SK-N-SH treated with all-trans-retinoic acid at 6 μM for 48 hours (cell line): ENCODE results near the gene RBM23.

Source experiments
- ATAC-seq: fragments of 200-7000 bp; cut with Tn5 transposase; 3 replicates; pipeline ENCODE4 v1.9.1; 2020; ENCODE audit warnings: mild to moderate bottlenecking, moderate library complexity
- ARNTL ChIP-seq: fragments of 450-650 bp; formaldehyde crosslinking; IDR thresholded peaks from 2 replicates; pipeline ENCODE4 v1.5.0; 2020; ENCODE audit warnings: low read depth, mild to moderate bottlenecking, moderate library complexity, borderline replicate concordance
- ISL1 ChIP-seq: fragments of 250-450 bp; sonication (Bioruptor Pico); IDR thresholded peaks from 2 replicates; pipeline ENCODE4 v2.1.2; 2022; ENCODE audit warnings: mild to moderate bottlenecking, moderate library complexity
- OSR1 ChIP-seq: fragments of 250-450 bp; sonication (Bioruptor Pico); IDR thresholded peaks from 2 replicates; pipeline ENCODE4 v1.8.0; 2022; ENCODE audit warnings: moderate library complexity, mild to moderate bottlenecking, inconsistent platforms
- PATZ1 ChIP-seq: fragments of 250-450 bp; sonication (Bioruptor Pico); IDR thresholded peaks from 2 replicates; pipeline ENCODE4 v1.8.0; 2020; ENCODE audit warnings: mild to moderate bottlenecking, moderate library complexity, borderline replicate concordance
- RARB ChIP-seq: fragments of 250-450 bp; sonication (Bioruptor Pico); IDR thresholded peaks from 2 replicates; pipeline ENCODE4 v1.8.0; 2021; ENCODE audit warnings: mild to moderate bottlenecking, moderate library complexity
- SNAI2 ChIP-seq: fragments of 250-450 bp; sonication (Bioruptor Pico); IDR thresholded peaks from 2 replicates; pipeline ENCODE4 v1.5.0; 2020; ENCODE audit warnings: mild to moderate bottlenecking, moderate library complexity
- TCF4 ChIP-seq: fragments of 250-450 bp; sonication (Bioruptor Pico); IDR thresholded peaks from 2 replicates; pipeline ENCODE4 v1.8.0; 2021; ENCODE audit warnings: mild to moderate bottlenecking, moderate library complexity, borderline replicate concordance
- ZC3H10 ChIP-seq: fragments of 250-450 bp; sonication (Bioruptor Pico); IDR thresholded peaks from 2 replicates; pipeline ENCODE4 v1.5.1; 2021; ENCODE audit warnings: mild to moderate bottlenecking, moderate library complexity
- ZFP30 ChIP-seq: fragments of 450-650 bp; formaldehyde crosslinking; IDR thresholded peaks from 2 replicates; pipeline ENCODE4 v1.5.0; 2022; ENCODE audit warnings: mild to moderate bottlenecking, moderate library complexity
- ZNF565 ChIP-seq: fragments of 450-650 bp; formaldehyde crosslinking; conservative IDR thresholded peaks from 2 replicates; pipeline ENCODE4 v1.5.0; 2020; ENCODE audit warnings: low read depth, mild to moderate bottlenecking, moderate library complexity

Gene RBM23

GRCh38 chr14:22845103-22845394, 73.9 kb downstream of the RBM23 start:
- no peak for ATAC-seq
- TF ChIP-seq PATZ1 (CRISPR knock-in tag), result no peak
- TF ChIP-seq ISL1 (CRISPR knock-in tag), result no peak
- TF ChIP-seq OSR1 (CRISPR knock-in tag), result no peak
- no peak for TF ChIP-seq ZNF565
- no peak for TF ChIP-seq TCF4 (CRISPR knock-in tag)
- no peak for TF ChIP-seq ZC3H10 (CRISPR knock-in tag)
- TF ChIP-seq RARB (CRISPR knock-in tag), result no peak
- no peak for TF ChIP-seq ZFP30 (CRISPR knock-in tag)
- TF ChIP-seq ARNTL (CRISPR knock-in tag), result no peak
- TF ChIP-seq SNAI2 (CRISPR knock-in tag), result no peak

GRCh38 chr14:22844221-22845102, 74.5 kb downstream of the RBM23 start:
- no peak for ATAC-seq
- TF ChIP-seq ARNTL (CRISPR knock-in tag), result no peak
